Type B pancreatic cell (in vitro differentiated cells): ENCODE data around the gene MS4A4A. TPM values are rescaled to one million over a fixed set of nuclear protein-coding genes. Genes with fewer than 3 reads are reported as not detected.
"Not testable (repeated sequence)": the region's sequence is repeated elsewhere in the genome, so short reads cannot be mapped to it uniquely, and the experiment has no call there.

Experiments
- DNase-seq: peaks from one replicate; pipeline ENCODE4 v3.0.0; 2021; ENCODE audit warnings: mixed read lengths; ENCODE audit not compliant: unreplicated experiment; ENCODE audit errors: extremely low spot score
- H3K27ac Mint-ChIP-seq: 2 replicates; pipeline ENCODE4 v1.8.0; 2021; ENCODE audit warnings: mild to moderate bottlenecking, mixed read lengths
- H3K27me3 Mint-ChIP-seq: 2 replicates; pipeline ENCODE4 v1.8.0; 2021; ENCODE audit warnings: mixed read lengths
- H3K36me3 Mint-ChIP-seq: 2 replicates; pipeline ENCODE4 v1.8.0; 2021; ENCODE audit warnings: mixed read lengths
- H3K4me1 Mint-ChIP-seq: one replicate; pipeline ENCODE4 v1.8.0; 2021; ENCODE audit warnings: mixed read lengths; ENCODE audit not compliant: unreplicated experiment
- H3K4me3 Mint-ChIP-seq: 2 replicates; pipeline ENCODE4 v1.8.0; 2021; ENCODE audit warnings: mild to moderate bottlenecking, mixed read lengths
- H3K9me3 Mint-ChIP-seq: 2 replicates; pipeline ENCODE4 v1.8.0; 2021; ENCODE audit warnings: mixed read lengths
- CTCF ChIP-seq: fragments of 200-600 bp; sonication (generic); conservative IDR thresholded peaks from 2 replicates; pipeline ENCODE4 v1.5.0; 2021; ENCODE audit warnings: antibody characterized with exemption, mild to moderate bottlenecking
- total RNA-seq: library from RNA; stranded (reverse); gene quantifications from 2 replicates; pipeline ENCODE4 v1.2.1, GENCODE V29; 2021; ENCODE audit warnings: low replicate concordance

The MS4A4A gene
- total RNA-seq, 1 donor from 2014 or later = not detected

- no peaks in the 10 kb centered on the region for H3K9me3 Mint-ChIP-seq
These were observed 8.1 kb downstream of the MS4A4A start for GRCh38 chr11:60288531-60288930.

GRCh38 chr11:60292145-60292544, 11.7 kb downstream of the MS4A4A start:
- H3K4me1 Mint-ChIP-seq = no peaks in the 10 kb centered on the region
- H3K36me3 Mint-ChIP-seq = no peaks in the 10 kb centered on the region
- no peaks in the 10 kb centered on the region for H3K9me3 Mint-ChIP-seq
- no peaks in the 10 kb centered on the region for H3K27me3 Mint-ChIP-seq
- DNase-seq = no peak
- TF ChIP-seq CTCF = no peak
- no peak overlapping the region for H3K27ac Mint-ChIP-seq
- no peak overlapping the region for H3K4me3 Mint-ChIP-seq

More at GRCh38 chr11:60288531-60288930, 8.1 kb downstream of the MS4A4A start:
- no peak for TF ChIP-seq CTCF
- Mint-ChIP-seq H3K36me3 (no peaks in the 10 kb centered on the region), H3K27me3 (no peaks in the 10 kb centered on the region), H3K4me3 (no peak overlapping the region), H3K4me1 (no peaks in the 10 kb centered on the region), H3K27ac (no peak overlapping the region)
- no peak for DNase-seq

- Mint-ChIP-seq H3K4me3 (no peak overlapping the region), H3K27ac (no peak overlapping the region), H3K36me3 (no peaks in the 10 kb centered on the region), H3K9me3 (no peaks in the 10 kb centered on the region), H3K4me1 (no peaks in the 10 kb centered on the region), H3K27me3 (no peaks in the 10 kb centered on the region)
- TF ChIP-seq CTCF = no peak
- no peak for DNase-seq
These were observed 20.7 kb downstream of the MS4A4A start for GRCh38 chr11:60301178-60301577.

- H3K27ac Mint-ChIP-seq, H3K4me1 Mint-ChIP-seq, H3K4me3 Mint-ChIP-seq, H3K27me3 Mint-ChIP-seq, DNase-seq, H3K9me3 Mint-ChIP-seq, H3K36me3 Mint-ChIP-seq: not testable (repeated sequence)
These were observed 21.4 kb downstream of the MS4A4A start for GRCh38 chr11:60301884-60302283.

- no peak overlapping the region for H3K4me3 Mint-ChIP-seq
- no peak for TF ChIP-seq CTCF
- no peaks in the 10 kb centered on the region for H3K9me3 Mint-ChIP-seq
- no peaks in the 10 kb centered on the region for H3K27me3 Mint-ChIP-seq
- H3K4me1 Mint-ChIP-seq = no peaks in the 10 kb centered on the region
- no peaks in the 10 kb centered on the region for H3K36me3 Mint-ChIP-seq
- H3K27ac Mint-ChIP-seq = no peak overlapping the region
- DNase-seq = no peak
These were observed 23.2 kb downstream of the MS4A4A start for GRCh38 chr11:60303661-60304060.

- no peaks in the 10 kb centered on the region for H3K9me3 Mint-ChIP-seq
- H3K27ac Mint-ChIP-seq = no peak overlapping the region
- H3K4me1 Mint-ChIP-seq = no peaks in the 10 kb centered on the region
- no peaks in the 10 kb centered on the region for H3K27me3 Mint-ChIP-seq
- no peak overlapping the region for H3K4me3 Mint-ChIP-seq
- DNase-seq = no peak
- no peak for TF ChIP-seq CTCF
- H3K36me3 Mint-ChIP-seq = no peaks in the 10 kb centered on the region
These were observed 25.6 kb downstream of the MS4A4A start for GRCh38 chr11:60305906-60306619.
